Vagina (tissue), 2 donors: Measurements from ENCODE around the gene HOXB1. TPM values are rescaled to one million over a fixed set of nuclear protein-coding genes. Genes with fewer than 3 reads are reported as not detected.

Source experiments
- DNase-seq, 2 donors: peaks; one replicate each; pipeline ENCODE4 v3.0.0-alpha.2; 2017; ENCODE audit errors: extremely low spot score in 2 of 2
- H3K27ac ChIP-seq: fragments of 200-600 bp; sonication (generic); one replicate; pipeline ENCODE4 v1.5.1; 2019
- H3K27me3 ChIP-seq: fragments of 200-600 bp; sonication (generic); one replicate; pipeline ENCODE4 v1.5.1; 2019
- H3K36me3 ChIP-seq, 2 donors: fragments of 200-600 bp; sonication (generic); one replicate each; pipeline ENCODE4 v1.5.1; 2017 to 2019
- H3K4me1 ChIP-seq: fragments of 200-600 bp; sonication (generic); one replicate; pipeline ENCODE4 v1.5.1; 2019
- H3K4me3 ChIP-seq, 2 donors: fragments of 200-600 bp; sonication (generic); 1 replicate in 1 of 2; 2 replicates in 1 of 2; pipeline ENCODE4 v1.5.1; 2016 to 2019
- H3K9me3 ChIP-seq: fragments of 200-600 bp; sonication (generic); one replicate; pipeline ENCODE4 v1.5.1; 2019
- CTCF ChIP-seq, 3 experiments: fragments of 450-650 bp in 2 of 3; fragments of 200-600 bp in 1 of 3; sonication (generic) in 1 of 3; IDR thresholded peaks; one replicate each; pipeline ENCODE4 v1.5.1; 2017 to 2019; ENCODE audit warnings: antibody characterized with exemption in 3 of 3, mild to moderate bottlenecking in 2 of 3, moderate library complexity in 2 of 3
- POLR2A ChIP-seq, 2 donors: fragments of 450-650 bp; IDR thresholded peaks; one replicate each; pipeline ENCODE4 v1.6.1; 2017; ENCODE audit warnings: antibody characterized with exemption in 2 of 2, mild to moderate bottlenecking in 2 of 2, moderate library complexity in 2 of 2
- POLR2AphosphoS5 ChIP-seq, 2 donors: sonication (generic); formaldehyde crosslinking; IDR thresholded peaks; one replicate each; pipeline ENCODE4 v1.9.0; 2017; ENCODE audit warnings: antibody characterized with exemption in 2 of 2, mild to moderate bottlenecking in 2 of 2, low read depth in 1 of 2; ENCODE audit not compliant: insufficient read depth in 1 of 2
- intact Hi-C: fragments of 100-400 bp; cut with DNase I; formaldehyde crosslinking; loops from one replicate; pipeline ENCODE4 v1.15.1; 2023
- total RNA-seq: library from RNA; depleted of rRNA; stranded (reverse); fragments of >200 nt; gene quantifications from one replicate; pipeline ENCODE4 v1.2.3, GENCODE V29; 2016

The HOXB1 gene
- total RNA-seq, 1 donor from 2014 or later = not detected

- Histone ChIP-seq H3K36me3 (no peaks in the 10 kb centered on the region), H3K4me1 (peaks cover 44% of the 10 kb centered on the region), H3K27me3 (no peaks in the 10 kb centered on the region), H3K27ac (peak within 1 kb of the TSS; percentile 75), H3K9me3 (no peaks in the 10 kb centered on the region), H3K4me3 (peak within 1 kb of the TSS; percentile 50 to 52)
- TF ChIP-seq POLR2A (IDR thresholded peaks at IDR 0.05) (no peak), CTCF (IDR thresholded peaks at IDR 0.05) (no peak), POLR2AphosphoS5 (IDR thresholded peaks at IDR 0.05; ENCODE audit: insufficient read depth in 1 of 2, low read depth in 1 of 2) (peak in 1 of 2 donors; percentile 68)
- intact Hi-C loops = loop anchor here (2.0 kb wide), 1 partner anchor 35 kb away; no protein-coding TSS in a partner anchor
- no peak for DNase-seq
These were observed 47.3 kb upstream of the HOXB1 start, which contains the start of gene HOXB4 for GRCh38 chr17:48577946-48578615. HOXB4 (minus strand) TSS chr17:48578350; CDS start chr17:48578319, 31 bp downstream.

- intact Hi-C loops = loop anchor here (2.0 kb wide), 1 partner anchor 35 kb away; no protein-coding TSS in a partner anchor
- Histone ChIP-seq H3K27ac (peak overlapping the region; percentile 75), H3K9me3 (no peaks in the 10 kb centered on the region), H3K36me3 (no peaks in the 10 kb centered on the region), H3K27me3 (no peaks in the 10 kb centered on the region), H3K4me3 (peak overlapping the region; percentile 50 to 52), H3K4me1 (peaks cover 44% of the 10 kb centered on the region)
- no peak for TF ChIP-seq POLR2AphosphoS5 (IDR thresholded peaks at IDR 0.05; ENCODE audit: insufficient read depth in 1 of 2, low read depth in 1 of 2)
- no peak for TF ChIP-seq CTCF (IDR thresholded peaks at IDR 0.05)
- TF ChIP-seq POLR2A (IDR thresholded peaks at IDR 0.05) = no peak
- DNase-seq = no peak
These were observed 46.6 kb upstream of the HOXB1 start for GRCh38 chr17:48577330-48577945.

GRCh38 chr17:48576479-48577309 is 45.9 kb upstream of the HOXB1 start:
- TF ChIP-seq POLR2A (IDR thresholded peaks at IDR 0.05) (no peak), POLR2AphosphoS5 (IDR thresholded peaks at IDR 0.05; ENCODE audit: insufficient read depth in 1 of 2, low read depth in 1 of 2) (no peak), CTCF (IDR thresholded peaks at IDR 0.05) (no peak)
- peak overlapping the region; percentile 50 to 52 for H3K4me3 ChIP-seq
- H3K36me3 ChIP-seq = no peaks in the 10 kb centered on the region
- intact Hi-C loops = loop anchor here (2.0 kb wide), 1 partner anchor 34 kb away; no protein-coding TSS in a partner anchor
- no peaks in the 10 kb centered on the region for H3K27me3 ChIP-seq
- H3K9me3 ChIP-seq = no peaks in the 10 kb centered on the region
- peak overlapping the region; percentile 75 for H3K27ac ChIP-seq
- DNase-seq = no peak
- peaks cover 40% of the 10 kb centered on the region for H3K4me1 ChIP-seq

GRCh38 chr17:48575673-48576478 is 45.1 kb upstream of the HOXB1 start:
- DNase-seq = no peak
- Histone ChIP-seq H3K9me3 (no peaks in the 10 kb centered on the region), H3K27me3 (no peaks in the 10 kb centered on the region), H3K27ac (peak overlapping the region; percentile 52), H3K36me3 (no peaks in the 10 kb centered on the region), H3K4me3 (no peak overlapping the region), H3K4me1 (peaks cover 34% of the 10 kb centered on the region)
- intact Hi-C loops = loop anchor here (2.0 kb wide), 1 partner anchor 33 kb away; no protein-coding TSS in a partner anchor
- TF ChIP-seq POLR2AphosphoS5 (IDR thresholded peaks at IDR 0.05; ENCODE audit: insufficient read depth in 1 of 2, low read depth in 1 of 2) (no peak), CTCF (IDR thresholded peaks at IDR 0.05) (no peak), POLR2A (IDR thresholded peaks at IDR 0.05) (no peak)
